ENCODE results near the gene KANSL1. TPM values are rescaled to one million over a fixed set of nuclear protein-coding genes. Genes with fewer than 3 reads are reported as not detected.
A peak's percentile ranks its signal among the peaks of the same experiment; 100 is the strongest.

Gene KANSL1
- total RNA-seq, 4 donors from 2014 or later = 57.7 to 91.2 (median 75.1) TPM

GRCh38 chr17:46143827-46144236 is 49.4 kb downstream of the KANSL1 start:
- H3K4me3 ChIP-seq = no peak overlapping the region
- H3K27me3 ChIP-seq = no peaks in the 10 kb centered on the region
- no peak for TF ChIP-seq POLR2A (IDR thresholded peaks at IDR 0.05)
- TF ChIP-seq POLR2AphosphoS5 (IDR thresholded peaks at IDR 0.05) = no peak
- no peak for TF ChIP-seq EP300 (IDR thresholded peaks at IDR 0.05)
- TF ChIP-seq CTCF (IDR thresholded peaks at IDR 0.05) = no peak
- H3K36me3 ChIP-seq = no peaks in the 10 kb centered on the region
- peak overlapping the region in 1 of 4 donors; percentile 41 for H3K27ac ChIP-seq
- ATAC-seq = no peak
- no peaks in the 10 kb centered on the region for H3K9me3 ChIP-seq
- WGBS, 2 donors (ENCODE audit: low coverage in 1 of 2) = 46 to 69% methylated on average over 3 of the region's 3 CpGs
- H3K4me1 ChIP-seq = peaks cover 25 to 96% (median 33%) of the 10 kb centered on the region in 3 donors

GRCh38 chr17:46141645-46142044 is 51.6 kb downstream of the KANSL1 start:
- no peak for ATAC-seq
- no peaks in the 10 kb centered on the region for H3K9me3 ChIP-seq
- peaks cover 42 to 98% (median 49%) of the 10 kb centered on the region in 3 donors for H3K4me1 ChIP-seq
- H3K4me3 ChIP-seq = no peak overlapping the region
- TF ChIP-seq CTCF (IDR thresholded peaks at IDR 0.05) (no peak), POLR2A (IDR thresholded peaks at IDR 0.05) (no peak), POLR2AphosphoS5 (IDR thresholded peaks at IDR 0.05) (no peak)
- 78 to 85% methylated on average over 4 to 5 of the region's 5 CpGs for WGBS, 2 donors (ENCODE audit: low coverage in 1 of 2)
- no peaks in the 10 kb centered on the region for H3K36me3 ChIP-seq
- H3K27me3 ChIP-seq = no peaks in the 10 kb centered on the region
- peak overlapping the region in 1 of 4 donors; percentile 4 for H3K27ac ChIP-seq

GRCh38 chr17:46140645-46141197 is 52.5 kb downstream of the KANSL1 start:
- WGBS, 2 donors (ENCODE audit: low coverage in 1 of 2) = 88 to 92% methylated on average over 2 of the region's 2 CpGs
- peaks cover 39 to 100% (median 49%) of the 10 kb centered on the region in 3 donors for H3K4me1 ChIP-seq
- H3K9me3 ChIP-seq = no peaks in the 10 kb centered on the region
- H3K27ac ChIP-seq = no peak overlapping the region
- no peak for ATAC-seq
- no peak for TF ChIP-seq POLR2AphosphoS5 (IDR thresholded peaks at IDR 0.05)
- TF ChIP-seq POLR2A (IDR thresholded peaks at IDR 0.05) = no peak
- no peak for TF ChIP-seq EP300 (IDR thresholded peaks at IDR 0.05)
- no peak for TF ChIP-seq CTCF (IDR thresholded peaks at IDR 0.05)
- H3K27me3 ChIP-seq = no peaks in the 10 kb centered on the region
- no peaks in the 10 kb centered on the region for H3K36me3 ChIP-seq
- no peak overlapping the region for H3K4me3 ChIP-seq

- Histone ChIP-seq H3K27me3 (no peaks in the 10 kb centered on the region), H3K36me3 (no peaks in the 10 kb centered on the region), H3K4me3 (no peak overlapping the region), H3K9me3 (no peaks in the 10 kb centered on the region), H3K27ac (peak overlapping the region in 3 of 4 donors; percentile 15 to 66 (median 53)), H3K4me1 (peaks cover 38 to 98% (median 45%) of the 10 kb centered on the region in 3 donors)
- ATAC-seq = no peak
- TF ChIP-seq POLR2AphosphoS5 (IDR thresholded peaks at IDR 0.05) = no peak
- 19 to 36% methylated on average over 5 of the region's 5 CpGs for WGBS, 2 donors (ENCODE audit: low coverage in 1 of 2)
Observed at GRCh38 chr17:46139432-46140210, 53.6 kb downstream of the KANSL1 start.

- H3K4me1 ChIP-seq = peaks cover 29 to 98% (median 40%) of the 10 kb centered on the region in 3 donors
- H3K27ac ChIP-seq = peak overlapping the region in 3 of 4 donors; percentile 6 to 66 (median 53)
Observed at GRCh38 chr17:46138473-46138872, 54.8 kb downstream of the KANSL1 start.

More at GRCh38 chr17:46138473-46138872, 54.8 kb downstream of the KANSL1 start:
- Histone ChIP-seq H3K9me3 (no peaks in the 10 kb centered on the region), H3K27me3 (no peaks in the 10 kb centered on the region), H3K4me3 (no peak overlapping the region), H3K36me3 (no peaks in the 10 kb centered on the region)
- no peak for ATAC-seq
- 45 to 60% methylated on average over 3 of the region's 3 CpGs for WGBS, 2 donors (ENCODE audit: low coverage in 1 of 2)
- TF ChIP-seq POLR2AphosphoS5 (IDR thresholded peaks at IDR 0.05) = no peak
- TF ChIP-seq EP300 (IDR thresholded peaks at IDR 0.05) = no peak
- no peak for TF ChIP-seq CTCF (IDR thresholded peaks at IDR 0.05)
- no peak for TF ChIP-seq POLR2A (IDR thresholded peaks at IDR 0.05)

All from gastroesophageal sphincter (tissue), 4 donors.